GM23338 (cell line): ENCODE results near the gene ERC1. TPM values are rescaled to one million over a fixed set of nuclear protein-coding genes. Genes with fewer than 3 reads are reported as not detected.

Experiments
- ATAC-seq: fragments of 200-7000 bp; cut with Tn5 transposase; 3 replicates; pipeline ENCODE4 v1.9.1; 2020
- DNase-seq: peaks from one replicate; pipeline ENCODE4 v3.0.0-alpha.2; 2015; ENCODE audit warnings: low spot score
- H2AFZ ChIP-seq: fragments of 200-600 bp; sonication (generic); 2 replicates; pipeline ENCODE4 v1.8.0; 2016; ENCODE audit warnings: antibody characterized with exemption, mild to moderate bottlenecking, moderate library complexity
- H3F3A ChIP-seq: fragments of 200-600 bp; sonication (generic); replicated peaks from 2 replicates; pipeline ENCODE4 v1.8.0; 2017; ENCODE audit warnings: antibody characterized with exemption, mixed run types, low read depth
- H3K27ac ChIP-seq: fragments of 200-600 bp; sonication (generic); 2 replicates; pipeline ENCODE4 v1.6.1; 2016; ENCODE audit warnings: low read depth
- H3K27me3 ChIP-seq: fragments of 200-600 bp; sonication (generic); 2 replicates; pipeline ENCODE4 v1.8.0; 2016; ENCODE audit warnings: mild to moderate bottlenecking, mixed run types, moderate library complexity; ENCODE audit not compliant: insufficient read depth
- H3K36me3 ChIP-seq: fragments of 200-600 bp; sonication (generic); 2 replicates; pipeline ENCODE4 v1.8.0; 2016; ENCODE audit warnings: mild to moderate bottlenecking; ENCODE audit not compliant: insufficient read depth
- H3K4me1 ChIP-seq: fragments of 200-600 bp; sonication (generic); 2 replicates; pipeline ENCODE4 v1.8.0; 2016; ENCODE audit warnings: mild to moderate bottlenecking, moderate library complexity; ENCODE audit not compliant: insufficient read depth
- H3K4me2 ChIP-seq: fragments of 200-600 bp; sonication (generic); 2 replicates; pipeline ENCODE4 v1.7.1; 2017; ENCODE audit warnings: mixed run types
- H3K4me3 ChIP-seq: fragments of 200-600 bp; sonication (generic); 2 replicates; pipeline ENCODE4 v1.6.1; 2016; ENCODE audit warnings: mixed run types
- H3K79me2 ChIP-seq: fragments of 200-600 bp; sonication (generic); replicated peaks from 2 replicates; pipeline ENCODE4 v1.8.0; 2017; ENCODE audit warnings: mild to moderate bottlenecking; ENCODE audit not compliant: insufficient read depth
- H3K9me2 ChIP-seq: fragments of 200-600 bp; sonication (generic); 2 replicates; pipeline ENCODE4 v1.8.0; 2017; ENCODE audit not compliant: insufficient read depth
- H4K20me1 ChIP-seq: fragments of 200-600 bp; sonication (generic); replicated peaks from 2 replicates; pipeline ENCODE4 v1.8.0; 2017; ENCODE audit warnings: mild to moderate bottlenecking; ENCODE audit not compliant: insufficient read depth
- H3K27ac Mint-ChIP-seq: 2 replicates; pipeline ENCODE4 v1.8.0; 2020; ENCODE audit warnings: inconsistent platforms, mild to moderate bottlenecking, moderate library complexity, mixed read lengths
- H3K27me3 Mint-ChIP-seq: 3 replicates; pipeline ENCODE4 v1.8.0; 2022; ENCODE audit warnings: low read depth, mild to moderate bottlenecking, moderate library complexity, mixed read lengths, inconsistent platforms; ENCODE audit not compliant: insufficient read depth, poor library complexity
- H3K36me3 Mint-ChIP-seq: 3 replicates; pipeline ENCODE4 v1.8.0; 2021; ENCODE audit warnings: low read depth, mild to moderate bottlenecking, inconsistent platforms, moderate library complexity, mixed read lengths
- H3K4me1 Mint-ChIP-seq: 3 replicates; pipeline ENCODE4 v1.8.0; 2020; ENCODE audit warnings: mild to moderate bottlenecking, inconsistent platforms, mixed read lengths
- H3K4me3 Mint-ChIP-seq: 3 replicates; pipeline ENCODE4 v1.8.0; 2021; ENCODE audit warnings: moderate library complexity, mild to moderate bottlenecking, inconsistent platforms, mixed read lengths
- H3K9me3 Mint-ChIP-seq: 3 replicates; pipeline ENCODE4 v1.8.0; 2020; ENCODE audit warnings: moderate library complexity, mild to moderate bottlenecking, inconsistent platforms, mixed read lengths
- CREB1 ChIP-seq: fragments of 250-450 bp; sonication (Bioruptor Pico); IDR thresholded peaks from 2 replicates; pipeline ENCODE4 v1.5.0; 2020; ENCODE audit warnings: low read depth, mild to moderate bottlenecking, moderate library complexity
- EZH2 ChIP-seq: fragments of 200-600 bp; sonication (generic); IDR thresholded peaks from one replicate; pipeline ENCODE4 v1.8.0; 2017; ENCODE audit warnings: antibody characterized with exemption, mild to moderate bottlenecking, low read depth; ENCODE audit not compliant: unreplicated experiment
- EZH2phosphoT487 ChIP-seq: fragments of 200-600 bp; sonication (generic); IDR thresholded peaks from one replicate; pipeline ENCODE4 v1.8.1; 2018; ENCODE audit warnings: antibody characterized with exemption; ENCODE audit not compliant: unreplicated experiment
- JUNB ChIP-seq: IDR thresholded peaks from one replicate; pipeline ENCODE4 v1.6.1; 2016; ENCODE audit warnings: antibody characterized with exemption; ENCODE audit not compliant: unreplicated experiment
- NANOG ChIP-seq: IDR thresholded peaks from 2 replicates; pipeline ENCODE4 v1.6.1; 2016; ENCODE audit warnings: antibody characterized with exemption, borderline replicate concordance
- POLR2AphosphoS5 ChIP-seq: IDR thresholded peaks from 2 replicates; pipeline ENCODE4 v1.6.1; 2016; ENCODE audit warnings: antibody characterized with exemption, low read depth
- STAT1 ChIP-seq: IDR thresholded peaks from one replicate; pipeline ENCODE4 v1.6.1; 2016; ENCODE audit warnings: antibody characterized with exemption; ENCODE audit not compliant: unreplicated experiment
- ZNF114 ChIP-seq: fragments of 250-450 bp; sonication (Bioruptor Pico); IDR thresholded peaks from 2 replicates; pipeline ENCODE4 v1.5.0; 2020; ENCODE audit warnings: mild to moderate bottlenecking, moderate library complexity
- ZNF331 ChIP-seq: fragments of 250-450 bp; sonication (Bioruptor Pico); IDR thresholded peaks from 2 replicates; pipeline ENCODE4 v1.5.0; 2020; ENCODE audit warnings: low read depth, mild to moderate bottlenecking, moderate library complexity
- polyA plus RNA-seq: library from polyadenylated mRNA; unstranded; fragments of >200 nt; fragmentation: Nextera tagmentation; extraction: Ambion mirVana; gene quantifications from 2 replicates; pipeline ENCODE4 v1.2.1, GENCODE V29; 2016
- total RNA-seq: library from RNA; depleted of rRNA; stranded (reverse); fragments of >200 nt; shearing (Covaris generic); gene quantifications from 2 replicates; pipeline ENCODE4 v1.2.3, GENCODE V29; 2014
- TF ChIP-seq, protein P1 (sequence below): fragments of 250-450 bp; sonication (Bioruptor Pico); IDR thresholded peaks from 2 replicates; pipeline ENCODE4 v1.5.0; 2020; ENCODE audit warnings: mild to moderate bottlenecking, moderate library complexity
- TF ChIP-seq, protein P2 (sequence below), 2 experiments: fragments of 200-600 bp in 1 of 2; sonication (generic) in 1 of 2; conservative IDR thresholded peaks; 2 replicates each; pipeline versions ENCODE4 v1.5.1 to v1.6.1; 2016 to 2017; ENCODE audit warnings: antibody characterized with exemption in 2 of 2, low read depth in 2 of 2, mild to moderate bottlenecking in 2 of 2, moderate library complexity in 1 of 2
- TF ChIP-seq, protein P3 (sequence below): IDR thresholded peaks from one replicate; pipeline ENCODE4 v1.6.1; 2018; ENCODE audit warnings: antibody characterized with exemption; ENCODE audit not compliant: unreplicated experiment
- TF ChIP-seq, protein P4 (sequence below): IDR thresholded peaks from 2 replicates; pipeline ENCODE4 v1.6.1; 2016; ENCODE audit warnings: antibody characterized with exemption

The ERC1 gene
- total and polyA plus RNA-seq, 2 experiments from 2014 or later = 28.1 to 35.3 TPM

DNA sequence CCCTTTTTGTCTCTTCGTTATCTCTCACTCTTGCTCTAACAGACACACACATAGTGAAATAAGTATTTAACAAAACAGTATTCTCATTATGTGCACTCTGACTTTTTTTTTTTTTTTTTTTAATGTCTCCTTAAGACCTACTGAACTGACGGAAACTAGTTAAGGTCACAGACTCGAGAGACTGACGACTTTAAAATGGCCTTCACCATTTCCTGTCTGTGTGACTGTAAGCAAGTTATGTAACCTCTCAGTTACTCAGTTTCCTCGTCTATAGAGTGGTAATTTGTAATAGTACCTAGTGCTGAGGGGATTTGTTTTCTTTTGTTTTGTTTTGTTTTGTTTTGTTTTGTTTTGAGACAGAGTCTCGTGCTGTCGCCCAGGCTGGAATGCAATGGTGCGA lies 318.6 kb downstream of the ERC1 start:
- Histone ChIP-seq H3K9me2 (no peaks in the 10 kb centered on the region), H2AFZ (no peak overlapping the region), H3K27me3 (no peaks in the 10 kb centered on the region), H3K4me3 (no peak overlapping the region), H3K4me2 (no peak overlapping the region), H3K27ac (no peak overlapping the region), H3K4me1 (no peaks in the 10 kb centered on the region), H3K36me3 (peaks cover 4% of the 10 kb centered on the region), H3K79me2 (no peaks in the 10 kb centered on the region), H4K20me1 (no peaks in the 10 kb centered on the region), H3F3A (no peaks in the 10 kb centered on the region)
- H3K4me3 Mint-ChIP-seq = no peak overlapping the region
- H3K27me3 Mint-ChIP-seq = peaks cover 2% of the 10 kb centered on the region
- H3K36me3 Mint-ChIP-seq = peaks cover 6% of the 10 kb centered on the region; the same call in 2 of the 3 replicates
- ATAC-seq (no peak), DNase-seq (no peak)
- no peak for TF ChIP-seq EZH2
- no peak for TF ChIP-seq POLR2AphosphoS5
- no peak for TF ChIP-seq JUNB
- TF ChIP-seq, protein P1, sequence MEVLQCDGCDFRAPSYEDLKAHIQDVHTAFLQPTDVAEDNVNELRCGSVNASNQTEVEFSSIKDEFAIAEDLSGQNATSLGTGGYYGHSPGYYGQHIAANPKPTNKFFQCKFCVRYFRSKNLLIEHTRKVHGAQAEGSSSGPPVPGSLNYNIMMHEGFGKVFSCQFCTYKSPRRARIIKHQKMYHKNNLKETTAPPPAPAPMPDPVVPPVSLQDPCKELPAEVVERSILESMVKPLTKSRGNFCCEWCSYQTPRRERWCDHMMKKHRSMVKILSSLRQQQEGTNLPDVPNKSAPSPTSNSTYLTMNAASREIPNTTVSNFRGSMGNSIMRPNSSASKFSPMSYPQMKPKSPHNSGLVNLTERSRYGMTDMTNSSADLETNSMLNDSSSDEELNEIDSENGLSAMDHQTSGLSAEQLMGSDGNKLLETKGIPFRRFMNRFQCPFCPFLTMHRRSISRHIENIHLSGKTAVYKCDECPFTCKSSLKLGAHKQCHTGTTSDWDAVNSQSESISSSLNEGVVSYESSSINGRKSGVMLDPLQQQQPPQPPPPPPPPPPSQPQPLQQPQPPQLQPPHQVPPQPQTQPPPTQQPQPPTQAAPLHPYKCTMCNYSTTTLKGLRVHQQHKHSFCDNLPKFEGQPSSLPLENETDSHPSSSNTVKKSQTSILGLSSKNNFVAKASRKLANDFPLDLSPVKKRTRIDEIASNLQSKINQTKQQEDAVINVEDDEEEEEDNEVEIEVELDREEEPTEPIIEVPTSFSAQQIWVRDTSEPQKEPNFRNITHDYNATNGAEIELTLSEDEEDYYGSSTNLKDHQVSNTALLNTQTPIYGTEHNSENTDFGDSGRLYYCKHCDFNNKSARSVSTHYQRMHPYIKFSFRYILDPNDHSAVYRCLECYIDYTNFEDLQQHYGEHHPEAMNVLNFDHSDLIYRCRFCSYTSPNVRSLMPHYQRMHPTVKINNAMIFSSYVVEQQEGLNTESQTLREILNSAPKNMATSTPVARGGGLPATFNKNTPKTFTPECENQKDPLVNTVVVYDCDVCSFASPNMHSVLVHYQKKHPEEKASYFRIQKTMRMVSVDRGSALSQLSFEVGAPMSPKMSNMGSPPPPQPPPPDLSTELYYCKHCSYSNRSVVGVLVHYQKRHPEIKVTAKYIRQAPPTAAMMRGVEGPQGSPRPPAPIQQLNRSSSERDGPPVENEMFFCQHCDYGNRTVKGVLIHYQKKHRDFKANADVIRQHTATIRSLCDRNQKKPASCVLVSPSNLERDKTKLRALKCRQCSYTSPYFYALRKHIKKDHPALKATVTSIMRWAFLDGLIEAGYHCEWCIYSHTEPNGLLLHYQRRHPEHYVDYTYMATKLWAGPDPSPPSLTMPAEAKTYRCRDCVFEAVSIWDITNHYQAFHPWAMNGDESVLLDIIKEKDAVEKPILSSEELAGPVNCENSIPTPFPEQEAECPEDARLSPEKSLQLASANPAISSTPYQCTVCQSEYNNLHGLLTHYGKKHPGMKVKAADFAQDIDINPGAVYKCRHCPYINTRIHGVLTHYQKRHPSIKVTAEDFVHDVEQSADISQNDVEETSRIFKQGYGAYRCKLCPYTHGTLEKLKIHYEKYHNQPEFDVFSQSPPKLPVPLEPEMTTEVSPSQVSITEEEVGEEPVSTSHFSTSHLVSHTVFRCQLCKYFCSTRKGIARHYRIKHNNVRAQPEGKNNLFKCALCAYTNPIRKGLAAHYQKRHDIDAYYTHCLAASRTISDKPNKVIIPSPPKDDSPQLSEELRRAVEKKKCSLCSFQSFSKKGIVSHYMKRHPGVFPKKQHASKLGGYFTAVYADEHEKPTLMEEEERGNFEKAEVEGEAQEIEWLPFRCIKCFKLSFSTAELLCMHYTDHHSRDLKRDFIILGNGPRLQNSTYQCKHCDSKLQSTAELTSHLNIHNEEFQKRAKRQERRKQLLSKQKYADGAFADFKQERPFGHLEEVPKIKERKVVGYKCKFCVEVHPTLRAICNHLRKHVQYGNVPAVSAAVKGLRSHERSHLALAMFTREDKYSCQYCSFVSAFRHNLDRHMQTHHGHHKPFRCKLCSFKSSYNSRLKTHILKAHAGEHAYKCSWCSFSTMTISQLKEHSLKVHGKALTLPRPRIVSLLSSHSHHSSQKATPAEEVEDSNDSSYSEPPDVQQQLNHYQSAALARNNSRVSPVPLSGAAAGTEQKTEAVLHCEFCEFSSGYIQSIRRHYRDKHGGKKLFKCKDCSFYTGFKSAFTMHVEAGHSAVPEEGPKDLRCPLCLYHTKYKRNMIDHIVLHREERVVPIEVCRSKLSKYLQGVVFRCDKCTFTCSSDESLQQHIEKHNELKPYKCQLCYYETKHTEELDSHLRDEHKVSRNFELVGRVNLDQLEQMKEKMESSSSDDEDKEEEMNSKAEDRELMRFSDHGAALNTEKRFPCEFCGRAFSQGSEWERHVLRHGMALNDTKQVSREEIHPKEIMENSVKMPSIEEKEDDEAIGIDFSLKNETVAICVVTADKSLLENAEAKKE (CRISPR knock-in tag) = no peak
- no peak for TF ChIP-seq CREB1 (CRISPR knock-in tag)
- TF ChIP-seq, protein P2, sequence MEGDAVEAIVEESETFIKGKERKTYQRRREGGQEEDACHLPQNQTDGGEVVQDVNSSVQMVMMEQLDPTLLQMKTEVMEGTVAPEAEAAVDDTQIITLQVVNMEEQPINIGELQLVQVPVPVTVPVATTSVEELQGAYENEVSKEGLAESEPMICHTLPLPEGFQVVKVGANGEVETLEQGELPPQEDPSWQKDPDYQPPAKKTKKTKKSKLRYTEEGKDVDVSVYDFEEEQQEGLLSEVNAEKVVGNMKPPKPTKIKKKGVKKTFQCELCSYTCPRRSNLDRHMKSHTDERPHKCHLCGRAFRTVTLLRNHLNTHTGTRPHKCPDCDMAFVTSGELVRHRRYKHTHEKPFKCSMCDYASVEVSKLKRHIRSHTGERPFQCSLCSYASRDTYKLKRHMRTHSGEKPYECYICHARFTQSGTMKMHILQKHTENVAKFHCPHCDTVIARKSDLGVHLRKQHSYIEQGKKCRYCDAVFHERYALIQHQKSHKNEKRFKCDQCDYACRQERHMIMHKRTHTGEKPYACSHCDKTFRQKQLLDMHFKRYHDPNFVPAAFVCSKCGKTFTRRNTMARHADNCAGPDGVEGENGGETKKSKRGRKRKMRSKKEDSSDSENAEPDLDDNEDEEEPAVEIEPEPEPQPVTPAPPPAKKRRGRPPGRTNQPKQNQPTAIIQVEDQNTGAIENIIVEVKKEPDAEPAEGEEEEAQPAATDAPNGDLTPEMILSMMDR (conservative IDR thresholded peaks at IDR 0.05; ENCODE audit: low read depth in 2 of 2) = no peak
- no peak for TF ChIP-seq STAT1
- TF ChIP-seq NANOG = no peak
- no peak for TF ChIP-seq EZH2phosphoT487
- no peak for TF ChIP-seq ZNF114 (CRISPR knock-in tag)
- TF ChIP-seq, protein P3, sequence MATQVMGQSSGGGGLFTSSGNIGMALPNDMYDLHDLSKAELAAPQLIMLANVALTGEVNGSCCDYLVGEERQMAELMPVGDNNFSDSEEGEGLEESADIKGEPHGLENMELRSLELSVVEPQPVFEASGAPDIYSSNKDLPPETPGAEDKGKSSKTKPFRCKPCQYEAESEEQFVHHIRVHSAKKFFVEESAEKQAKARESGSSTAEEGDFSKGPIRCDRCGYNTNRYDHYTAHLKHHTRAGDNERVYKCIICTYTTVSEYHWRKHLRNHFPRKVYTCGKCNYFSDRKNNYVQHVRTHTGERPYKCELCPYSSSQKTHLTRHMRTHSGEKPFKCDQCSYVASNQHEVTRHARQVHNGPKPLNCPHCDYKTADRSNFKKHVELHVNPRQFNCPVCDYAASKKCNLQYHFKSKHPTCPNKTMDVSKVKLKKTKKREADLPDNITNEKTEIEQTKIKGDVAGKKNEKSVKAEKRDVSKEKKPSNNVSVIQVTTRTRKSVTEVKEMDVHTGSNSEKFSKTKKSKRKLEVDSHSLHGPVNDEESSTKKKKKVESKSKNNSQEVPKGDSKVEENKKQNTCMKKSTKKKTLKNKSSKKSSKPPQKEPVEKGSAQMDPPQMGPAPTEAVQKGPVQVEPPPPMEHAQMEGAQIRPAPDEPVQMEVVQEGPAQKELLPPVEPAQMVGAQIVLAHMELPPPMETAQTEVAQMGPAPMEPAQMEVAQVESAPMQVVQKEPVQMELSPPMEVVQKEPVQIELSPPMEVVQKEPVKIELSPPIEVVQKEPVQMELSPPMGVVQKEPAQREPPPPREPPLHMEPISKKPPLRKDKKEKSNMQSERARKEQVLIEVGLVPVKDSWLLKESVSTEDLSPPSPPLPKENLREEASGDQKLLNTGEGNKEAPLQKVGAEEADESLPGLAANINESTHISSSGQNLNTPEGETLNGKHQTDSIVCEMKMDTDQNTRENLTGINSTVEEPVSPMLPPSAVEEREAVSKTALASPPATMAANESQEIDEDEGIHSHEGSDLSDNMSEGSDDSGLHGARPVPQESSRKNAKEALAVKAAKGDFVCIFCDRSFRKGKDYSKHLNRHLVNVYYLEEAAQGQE = no peak
- TF ChIP-seq, protein P4, sequence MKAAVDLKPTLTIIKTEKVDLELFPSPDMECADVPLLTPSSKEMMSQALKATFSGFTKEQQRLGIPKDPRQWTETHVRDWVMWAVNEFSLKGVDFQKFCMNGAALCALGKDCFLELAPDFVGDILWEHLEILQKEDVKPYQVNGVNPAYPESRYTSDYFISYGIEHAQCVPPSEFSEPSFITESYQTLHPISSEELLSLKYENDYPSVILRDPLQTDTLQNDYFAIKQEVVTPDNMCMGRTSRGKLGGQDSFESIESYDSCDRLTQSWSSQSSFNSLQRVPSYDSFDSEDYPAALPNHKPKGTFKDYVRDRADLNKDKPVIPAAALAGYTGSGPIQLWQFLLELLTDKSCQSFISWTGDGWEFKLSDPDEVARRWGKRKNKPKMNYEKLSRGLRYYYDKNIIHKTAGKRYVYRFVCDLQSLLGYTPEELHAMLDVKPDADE = no peak
- TF ChIP-seq ZNF331 (CRISPR knock-in tag) = no peak
- no peaks in the 10 kb centered on the region; the same call in 2 of the 3 replicates for H3K4me1 Mint-ChIP-seq
- H3K27ac Mint-ChIP-seq = no peak overlapping the region
- 0 out of 3 replicates have a peak, but pooled peaks cover 4% of the 10 kb centered on the region for H3K9me3 Mint-ChIP-seq
